HUES6 (cell line): ENCODE data around the gene LCE7A.

ENCODE experiments used
- H3K27ac ChIP-seq: 2 replicates; pipeline ENCODE4 v1.7.0; 2013; ENCODE audit warnings: low read depth, mild to moderate bottlenecking, low read length, inconsistent platforms
- H3K27me3 ChIP-seq: 2 replicates; pipeline ENCODE4 v1.6.1; 2013; ENCODE audit warnings: low read length; ENCODE audit not compliant: control insufficient read depth, insufficient read depth
- H3K36me3 ChIP-seq: 2 replicates; pipeline ENCODE4 v1.6.1; 2013; ENCODE audit warnings: low read length; ENCODE audit not compliant: control insufficient read depth, insufficient read depth
- H3K4me1 ChIP-seq: 2 replicates; pipeline ENCODE4 v1.6.1; 2013; ENCODE audit warnings: low read length; ENCODE audit not compliant: control insufficient read depth, insufficient read depth
- H3K4me3 ChIP-seq: 2 replicates; pipeline ENCODE4 v1.5.1; 2013; ENCODE audit warnings: low read depth, low read length
- H3K9ac ChIP-seq: one replicate; pipeline ENCODE4 v1.6.1; 2013; ENCODE audit warnings: mild to moderate bottlenecking, low read length
- H3K9me3 ChIP-seq: 2 replicates; pipeline ENCODE4 v1.6.1; 2013; ENCODE audit warnings: low read depth, low read length; ENCODE audit not compliant: control insufficient read depth, insufficient read depth

LCE7A gene

GRCh38 chr1:152879559-152880198 lies 19.9 kb downstream of the LCE7A start:
- no peak overlapping the region for H3K9ac ChIP-seq
- H3K27me3 ChIP-seq = no peaks in the 10 kb centered on the region
- H3K4me3 ChIP-seq = no peak overlapping the region
- no peaks in the 10 kb centered on the region for H3K4me1 ChIP-seq
- H3K9me3 ChIP-seq = peaks cover 7% of the 10 kb centered on the region; the same call in 1 of the 2 replicates
- H3K36me3 ChIP-seq = no peaks in the 10 kb centered on the region
- no peak overlapping the region for H3K27ac ChIP-seq

GRCh38 chr1:152880316-152880715 lies 20.5 kb downstream of the LCE7A start:
- Histone ChIP-seq H3K4me1 (no peaks in the 10 kb centered on the region), H3K4me3 (no peak overlapping the region), H3K36me3 (no peaks in the 10 kb centered on the region), H3K27me3 (no peaks in the 10 kb centered on the region), H3K9ac (no peak overlapping the region), H3K27ac (no peak overlapping the region), H3K9me3 (peaks cover 9% of the 10 kb centered on the region; the same call in 1 of the 2 replicates)

GRCh38 chr1:152880907-152881306 lies 21.1 kb downstream of the LCE7A start:
- Histone ChIP-seq H3K27ac (no peak overlapping the region), H3K27me3 (no peaks in the 10 kb centered on the region), H3K4me3 (no peak overlapping the region), H3K36me3 (no peaks in the 10 kb centered on the region), H3K9ac (no peak overlapping the region), H3K4me1 (no peaks in the 10 kb centered on the region), H3K9me3 (peaks cover 9% of the 10 kb centered on the region; the same call in 1 of the 2 replicates)

- no peaks in the 10 kb centered on the region; the same call in 1 of the 2 replicates for H3K27me3 ChIP-seq
- H3K4me3 ChIP-seq = no peak overlapping the region
- peaks cover 9% of the 10 kb centered on the region; the same call in 1 of the 2 replicates for H3K9me3 ChIP-seq
- H3K36me3 ChIP-seq = no peaks in the 10 kb centered on the region
- no peak overlapping the region for H3K9ac ChIP-seq
- H3K27ac ChIP-seq = no peak overlapping the region
- H3K4me1 ChIP-seq = no peaks in the 10 kb centered on the region
Measured at GRCh38 chr1:152884085-152884484, 24.3 kb downstream of the LCE7A start.

- H3K9me3 ChIP-seq = peaks cover 9% of the 10 kb centered on the region; the same call in 1 of the 2 replicates
- no peak overlapping the region for H3K9ac ChIP-seq
- no peak overlapping the region for H3K4me3 ChIP-seq
- H3K4me1 ChIP-seq = no peaks in the 10 kb centered on the region
- H3K36me3 ChIP-seq = no peaks in the 10 kb centered on the region
- H3K27me3 ChIP-seq = no peaks in the 10 kb centered on the region; the same call in 1 of the 2 replicates
- no peak overlapping the region for H3K27ac ChIP-seq
Measured at GRCh38 chr1:152884506-152884905, 24.7 kb downstream of the LCE7A start.

GRCh38 chr1:152884966-152885624 lies 25.3 kb downstream of the LCE7A start:
- Histone ChIP-seq H3K4me3 (no peak overlapping the region), H3K4me1 (no peaks in the 10 kb centered on the region), H3K36me3 (no peaks in the 10 kb centered on the region), H3K9me3 (peaks cover 9% of the 10 kb centered on the region; the same call in 1 of the 2 replicates), H3K9ac (no peak overlapping the region), H3K27ac (no peak overlapping the region), H3K27me3 (no peaks in the 10 kb centered on the region; the same call in 1 of the 2 replicates)

- Histone ChIP-seq H3K36me3 (no peaks in the 10 kb centered on the region), H3K4me1 (no peaks in the 10 kb centered on the region), H3K27me3 (no peaks in the 10 kb centered on the region; the same call in 1 of the 2 replicates), H3K27ac (no peak overlapping the region), H3K9me3 (peaks cover 9% of the 10 kb centered on the region; the same call in 1 of the 2 replicates), H3K4me3 (no peak overlapping the region), H3K9ac (no peak overlapping the region)
Measured at GRCh38 chr1:152886085-152886484, 26.3 kb downstream of the LCE7A start.

GRCh38 chr1:152886758-152887409 lies 27.1 kb downstream of the LCE7A start:
- H3K27me3 ChIP-seq = no peaks in the 10 kb centered on the region; the same call in 1 of the 2 replicates
- no peaks in the 10 kb centered on the region for H3K4me1 ChIP-seq
- no peak overlapping the region for H3K27ac ChIP-seq
- no peaks in the 10 kb centered on the region for H3K36me3 ChIP-seq
- no peak overlapping the region for H3K9ac ChIP-seq
- H3K9me3 ChIP-seq = peaks cover 9% of the 10 kb centered on the region; the same call in 1 of the 2 replicates
- no peak overlapping the region for H3K4me3 ChIP-seq

- Histone ChIP-seq H3K9ac (no peak overlapping the region), H3K4me1 (no peaks in the 10 kb centered on the region), H3K36me3 (no peaks in the 10 kb centered on the region), H3K27ac (no peak overlapping the region), H3K9me3 (peaks cover 9% of the 10 kb centered on the region; the same call in 1 of the 2 replicates), H3K27me3 (no peaks in the 10 kb centered on the region; the same call in 1 of the 2 replicates), H3K4me3 (no peak overlapping the region)
Measured at GRCh38 chr1:152888126-152888525, 28.3 kb downstream of the LCE7A start.

- Histone ChIP-seq H3K4me3 (no peak overlapping the region), H3K36me3 (no peaks in the 10 kb centered on the region), H3K27me3 (peaks cover 2% of the 10 kb centered on the region), H3K9me3 (peaks cover 6% of the 10 kb centered on the region; the same call in 1 of the 2 replicates), H3K27ac (no peak overlapping the region), H3K9ac (no peak overlapping the region), H3K4me1 (no peaks in the 10 kb centered on the region)
Measured at GRCh38 chr1:152899027-152899426, 39.2 kb downstream of the LCE7A start.

GRCh38 chr1:152899883-152900282 lies 40.1 kb downstream of the LCE7A start:
- H3K36me3 ChIP-seq = no peaks in the 10 kb centered on the region
- H3K9me3 ChIP-seq = peaks cover 6% of the 10 kb centered on the region; the same call in 1 of the 2 replicates
- peaks cover 2% of the 10 kb centered on the region for H3K27me3 ChIP-seq

More at GRCh38 chr1:152899883-152900282, 40.1 kb downstream of the LCE7A start:
- H3K9ac ChIP-seq = no peak overlapping the region
- no peak overlapping the region for H3K27ac ChIP-seq
- H3K4me1 ChIP-seq = no peaks in the 10 kb centered on the region
- H3K4me3 ChIP-seq = no peak overlapping the region
